Muscle layer of duodenum (tissue), 2 donors: Measurements from ENCODE around the gene EAF1.
"Not testable (repeated sequence)": the region's sequence is repeated elsewhere in the genome, so short reads cannot be mapped to it uniquely, and the experiment has no call there.

Experiments used
- H3K27ac ChIP-seq: one replicate; pipeline ENCODE4 v1.7.0; 2013; ENCODE audit warnings: mild to moderate bottlenecking, low read length
- H3K27me3 ChIP-seq: one replicate; pipeline ENCODE4 v1.7.0; 2013; ENCODE audit warnings: low read depth, mild to moderate bottlenecking, control low read depth, low read length
- H3K36me3 ChIP-seq, 2 donors: one replicate each; pipeline ENCODE4 v1.7.0; 2013; ENCODE audit warnings: low read length in 2 of 2, control low read depth in 1 of 2, mild to moderate bottlenecking in 1 of 2; ENCODE audit not compliant: insufficient read depth in 2 of 2, control insufficient read depth in 1 of 2
- H3K4me1 ChIP-seq, 2 donors: one replicate each; pipeline ENCODE4 v1.7.0; 2013; ENCODE audit warnings: low read length in 2 of 2, mild to moderate bottlenecking in 2 of 2, control low read depth in 1 of 2, moderate library complexity in 1 of 2; ENCODE audit not compliant: insufficient read depth in 2 of 2, control insufficient read depth in 1 of 2
- H3K4me3 ChIP-seq, 2 donors: one replicate each; pipeline ENCODE4 v1.7.0; 2013; ENCODE audit warnings: low read length in 2 of 2, low read depth in 1 of 2, mild to moderate bottlenecking in 1 of 2
- H3K9me3 ChIP-seq, 2 donors: one replicate each; pipeline ENCODE4 v1.7.0; 2013; ENCODE audit warnings: low read length in 2 of 2, control low read depth in 1 of 2, mild to moderate bottlenecking in 1 of 2; ENCODE audit not compliant: control insufficient read depth in 1 of 2
- donor health status: healthy.

Gene EAF1

GRCh38 chr3:15453991-15454625 lies 26.7 kb downstream of the EAF1 start:
- no peak overlapping the region for H3K27ac ChIP-seq
- H3K9me3 ChIP-seq = no peaks in the 10 kb centered on the region
- no peak overlapping the region for H3K4me3 ChIP-seq
- peaks cover 0 to 29% of the 10 kb centered on the region in 2 donors for H3K36me3 ChIP-seq
- H3K4me1 ChIP-seq = no peaks in the 10 kb centered on the region
- no peaks in the 10 kb centered on the region for H3K27me3 ChIP-seq

GRCh38 chr3:15454965-15455364 lies 27.6 kb downstream of the EAF1 start:
- H3K27me3 ChIP-seq = no peaks in the 10 kb centered on the region
- H3K27ac ChIP-seq = no peak overlapping the region
- no peaks in the 10 kb centered on the region for H3K9me3 ChIP-seq
- H3K4me3 ChIP-seq = no peak overlapping the region
- peaks cover 0 to 29% of the 10 kb centered on the region in 2 donors for H3K36me3 ChIP-seq
- H3K4me1 ChIP-seq = no peaks in the 10 kb centered on the region

- peaks cover 0 to 29% of the 10 kb centered on the region in 2 donors for H3K36me3 ChIP-seq
- H3K27ac ChIP-seq = no peak overlapping the region
- no peak overlapping the region for H3K4me3 ChIP-seq
- H3K4me1 ChIP-seq = no peaks in the 10 kb centered on the region
- no peaks in the 10 kb centered on the region for H3K9me3 ChIP-seq
- no peaks in the 10 kb centered on the region for H3K27me3 ChIP-seq
These were observed 28.4 kb downstream of the EAF1 start for GRCh38 chr3:15455756-15456155.

- H3K4me1 ChIP-seq = no peaks in the 10 kb centered on the region
- H3K9me3 ChIP-seq = no peaks in the 10 kb centered on the region
- H3K27ac ChIP-seq = no peak overlapping the region
- H3K27me3 ChIP-seq = no peaks in the 10 kb centered on the region
- H3K36me3 ChIP-seq = peaks cover 0 to 23% of the 10 kb centered on the region in 2 donors
- no peak overlapping the region for H3K4me3 ChIP-seq
These were observed 28.9 kb downstream of the EAF1 start for GRCh38 chr3:15456321-15456720.

- H3K27ac ChIP-seq, H3K9me3 ChIP-seq, H3K4me1 ChIP-seq, H3K27me3 ChIP-seq, H3K4me3 ChIP-seq: not testable (repeated sequence)
- H3K36me3 ChIP-seq = peaks cover 0 to 20% of the 10 kb centered on the region in 2 donors
These were observed 29.5 kb downstream of the EAF1 start for GRCh38 chr3:15456915-15457314.

- Histone ChIP-seq H3K9me3 (no peaks in the 10 kb centered on the region), H3K4me1 (no peaks in the 10 kb centered on the region), H3K36me3 (peaks cover 0 to 19% of the 10 kb centered on the region in 2 donors), H3K27ac (no peak overlapping the region), H3K27me3 (no peaks in the 10 kb centered on the region), H3K4me3 (no peak overlapping the region)
These were observed 30.9 kb downstream of the EAF1 start for GRCh38 chr3:15458212-15458780.

GRCh38 chr3:15460891-15461531 lies 33.6 kb downstream of the EAF1 start:
- Histone ChIP-seq H3K4me1 (no peaks in the 10 kb centered on the region), H3K36me3 (peaks cover 0 to 12% of the 10 kb centered on the region in 2 donors), H3K9me3 (no peaks in the 10 kb centered on the region), H3K4me3 (no peak overlapping the region), H3K27ac (no peak overlapping the region), H3K27me3 (no peaks in the 10 kb centered on the region)

GRCh38 chr3:15462451-15462850 lies 35.1 kb downstream of the EAF1 start:
- H3K27me3 ChIP-seq = no peaks in the 10 kb centered on the region
- no peaks in the 10 kb centered on the region for H3K9me3 ChIP-seq
- H3K4me3 ChIP-seq = no peak overlapping the region
- no peak overlapping the region for H3K27ac ChIP-seq
- H3K36me3 ChIP-seq = peaks cover 0 to 10% of the 10 kb centered on the region in 2 donors
- H3K4me1 ChIP-seq = no peaks in the 10 kb centered on the region

- H3K9me3 ChIP-seq = no peaks in the 10 kb centered on the region
- no peak overlapping the region for H3K4me3 ChIP-seq
- peaks cover 0 to 4% of the 10 kb centered on the region in 2 donors for H3K4me1 ChIP-seq
- no peaks in the 10 kb centered on the region for H3K27me3 ChIP-seq
- H3K36me3 ChIP-seq = peaks cover 0 to 4% of the 10 kb centered on the region in 2 donors
- no peak overlapping the region for H3K27ac ChIP-seq
These were observed 38.6 kb downstream of the EAF1 start for GRCh38 chr3:15465876-15466585.

- no peaks in the 10 kb centered on the region for H3K9me3 ChIP-seq
- no peak overlapping the region for H3K27ac ChIP-seq
- no peak overlapping the region for H3K4me3 ChIP-seq
These were observed 40.1 kb downstream of the EAF1 start for GRCh38 chr3:15467227-15468181.

More at GRCh38 chr3:15467227-15468181, 40.1 kb downstream of the EAF1 start:
- Histone ChIP-seq H3K4me1 (peaks cover 0 to 4% of the 10 kb centered on the region in 2 donors), H3K27me3 (no peaks in the 10 kb centered on the region), H3K36me3 (peaks cover 0 to 4% of the 10 kb centered on the region in 2 donors)
